DMS79 treated with DMSO at 0.1 percent for 48 hours (cell line): Measurements from ENCODE around the gene RIF1.
"Not testable (repeated sequence)": the region's sequence is repeated elsewhere in the genome, so short reads cannot be mapped to it uniquely, and the experiment has no call there.

ENCODE experiments used
- DNase-seq: peaks from one replicate; lab custom pipeline; 2025; lab: John Stamatoyannopoulos, UW

Gene RIF1

GRCh38 chr2:151409601-151410484 lies at the start of gene RIF1:
TSS of gene RIF1 (plus strand) at chr2:151409902. CDS start at chr2:151410424, 522 bp downstream.
- peak; percentile 93 for DNase-seq

- DNase-seq: no peak
Measured at GRCh38 chr2:151361674-151362370, 47.9 kb upstream of the RIF1 start.

- DNase-seq: no peak
Measured at GRCh38 chr2:151363709-151364108, 46.0 kb upstream of the RIF1 start.

GRCh38 chr2:151367571-151367970 lies 42.1 kb upstream of the RIF1 start:
- no peak for DNase-seq

GRCh38 chr2:151374436-151374835 lies 35.3 kb upstream of the RIF1 start:
- DNase-seq: no peak

- DNase-seq: no peak
Measured at GRCh38 chr2:151379169-151379568, 30.5 kb upstream of the RIF1 start.

- no peak for DNase-seq
Measured at GRCh38 chr2:151380580-151381235, 29.0 kb upstream of the RIF1 start.

GRCh38 chr2:151381266-151381665 lies 28.4 kb upstream of the RIF1 start:
- no peak for DNase-seq

- DNase-seq: no peak
Measured at GRCh38 chr2:151388011-151388410, 21.7 kb upstream of the RIF1 start.

GRCh38 chr2:151391436-151391835 lies 18.3 kb upstream of the RIF1 start:
- no peak for DNase-seq

- no peak for DNase-seq
Measured at GRCh38 chr2:151394509-151394908, 15.2 kb upstream of the RIF1 start.

- DNase-seq: no peak
Measured at GRCh38 chr2:151395509-151396374, 14.0 kb upstream of the RIF1 start.

- no peak for DNase-seq
Measured at GRCh38 chr2:151399981-151400380, 9.7 kb upstream of the RIF1 start.

GRCh38 chr2:151401149-151401548 lies 8.6 kb upstream of the RIF1 start:
- no peak for DNase-seq

- no peak for DNase-seq
Measured at GRCh38 chr2:151403914-151404313, 5.8 kb upstream of the RIF1 start.

- DNase-seq: no peak
Measured at GRCh38 chr2:151405376-151405775, 4.3 kb upstream of the RIF1 start.

- DNase-seq: no peak
Measured at GRCh38 chr2:151407281-151407680, 2.4 kb upstream of the RIF1 start.

- no peak for DNase-seq
Measured at GRCh38 chr2:151408788-151409600, 708 bp upstream of the RIF1 start.

GRCh38 chr2:151410485-151410834 lies 758 bp downstream of the RIF1 start:
- DNase-seq: peak; percentile 59

GRCh38 chr2:151417650-151418049 lies 7.9 kb downstream of the RIF1 start:
- DNase-seq: no peak

- DNase-seq: not testable (repeated sequence)
Measured at GRCh38 chr2:151421681-151422080, 12.0 kb downstream of the RIF1 start.
